ENCODE measurements around the gene HRCT1. TPM values are rescaled to one million over a fixed set of nuclear protein-coding genes. Genes with fewer than 3 reads are reported as not detected.
A peak's percentile ranks its signal among the peaks of the same experiment; 100 is the strongest.
"Not testable (repeated sequence)": the region's sequence is repeated elsewhere in the genome, so short reads cannot be mapped to it uniquely, and the experiment has no call there.

Gene HRCT1
- total RNA-seq, 1 donor from 2014 or later = not detected

DNA sequence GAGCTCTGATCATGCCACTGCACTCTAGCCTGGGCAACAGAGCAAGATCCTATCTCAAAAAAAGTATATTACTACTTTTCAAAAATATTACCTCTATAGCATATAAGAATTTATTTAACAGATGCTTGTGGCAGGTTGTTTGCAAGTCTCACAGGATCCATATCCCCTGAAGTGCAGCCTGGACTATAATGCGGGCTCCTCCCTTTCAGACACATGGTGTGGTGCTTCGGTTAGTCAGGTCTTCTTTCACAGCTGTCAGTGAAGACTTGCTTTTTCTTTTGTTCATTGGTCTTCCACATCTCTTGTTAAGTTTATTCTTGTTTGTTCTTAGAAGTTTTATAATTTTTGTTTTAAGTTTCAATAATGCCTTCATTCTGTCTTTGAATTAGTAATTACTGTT, 9.4 kb upstream of the HRCT1 start:
- Mint-ChIP-seq H3K27ac (ENCODE audit: unreplicated experiment) (no peak overlapping the region), H3K4me3 (no peak overlapping the region), H3K27me3 (ENCODE audit: low read depth) (peaks cover 48% of the 10 kb centered on the region), H3K36me3 (ENCODE audit: low read depth) (no peaks in the 10 kb centered on the region), H3K9me3 (no peaks in the 10 kb centered on the region), H3K4me1 (no peaks in the 10 kb centered on the region)
- DNase-seq (ENCODE audit: low read depth, low spot score) = no peak
- TF ChIP-seq, protein P1, sequence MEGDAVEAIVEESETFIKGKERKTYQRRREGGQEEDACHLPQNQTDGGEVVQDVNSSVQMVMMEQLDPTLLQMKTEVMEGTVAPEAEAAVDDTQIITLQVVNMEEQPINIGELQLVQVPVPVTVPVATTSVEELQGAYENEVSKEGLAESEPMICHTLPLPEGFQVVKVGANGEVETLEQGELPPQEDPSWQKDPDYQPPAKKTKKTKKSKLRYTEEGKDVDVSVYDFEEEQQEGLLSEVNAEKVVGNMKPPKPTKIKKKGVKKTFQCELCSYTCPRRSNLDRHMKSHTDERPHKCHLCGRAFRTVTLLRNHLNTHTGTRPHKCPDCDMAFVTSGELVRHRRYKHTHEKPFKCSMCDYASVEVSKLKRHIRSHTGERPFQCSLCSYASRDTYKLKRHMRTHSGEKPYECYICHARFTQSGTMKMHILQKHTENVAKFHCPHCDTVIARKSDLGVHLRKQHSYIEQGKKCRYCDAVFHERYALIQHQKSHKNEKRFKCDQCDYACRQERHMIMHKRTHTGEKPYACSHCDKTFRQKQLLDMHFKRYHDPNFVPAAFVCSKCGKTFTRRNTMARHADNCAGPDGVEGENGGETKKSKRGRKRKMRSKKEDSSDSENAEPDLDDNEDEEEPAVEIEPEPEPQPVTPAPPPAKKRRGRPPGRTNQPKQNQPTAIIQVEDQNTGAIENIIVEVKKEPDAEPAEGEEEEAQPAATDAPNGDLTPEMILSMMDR (conservative IDR thresholded peaks at IDR 0.05) = no peak

DNA sequence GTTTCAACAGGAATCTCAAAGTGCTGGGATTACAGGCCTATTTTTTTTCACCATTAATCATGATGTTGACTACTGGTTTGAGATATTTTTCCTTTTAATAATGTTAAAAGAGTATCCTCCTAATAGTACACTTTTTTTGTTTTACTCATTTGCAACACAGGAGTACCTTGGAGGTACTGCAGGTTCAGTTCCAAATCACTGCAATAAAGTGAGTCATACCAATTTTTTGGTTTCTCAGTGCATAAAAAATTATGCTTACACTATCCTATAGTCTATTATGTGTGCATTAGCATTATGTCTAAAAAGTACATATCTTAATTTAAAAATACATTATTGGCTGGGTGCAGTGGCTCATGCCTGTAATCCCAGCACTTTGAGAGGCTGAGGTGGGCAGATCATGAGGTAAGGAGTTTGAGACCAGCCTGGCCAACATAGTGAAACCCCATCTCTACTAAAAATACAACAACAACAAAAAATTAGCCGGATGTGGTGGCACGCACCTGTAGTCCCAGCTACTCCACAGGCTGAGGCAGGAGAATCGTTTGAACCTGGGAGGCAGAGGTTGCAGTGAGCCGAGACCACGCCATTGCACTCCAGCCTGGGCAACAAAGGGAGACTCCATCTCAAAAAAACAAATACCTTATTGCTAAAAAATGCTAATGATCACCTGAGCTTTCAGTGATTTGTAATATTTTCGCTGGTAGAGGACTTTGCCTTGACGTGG, 8.5 kb upstream of the HRCT1 start:
- peaks cover 45% of the 10 kb centered on the region for H3K27me3 Mint-ChIP-seq (ENCODE audit: low read depth)
- not testable (repeated sequence) for H3K4me3 Mint-ChIP-seq; H3K9me3 Mint-ChIP-seq; H3K27ac Mint-ChIP-seq (ENCODE audit: unreplicated experiment); DNase-seq (ENCODE audit: low read depth, low spot score); H3K36me3 Mint-ChIP-seq (ENCODE audit: low read depth); H3K4me1 Mint-ChIP-seq

DNA sequence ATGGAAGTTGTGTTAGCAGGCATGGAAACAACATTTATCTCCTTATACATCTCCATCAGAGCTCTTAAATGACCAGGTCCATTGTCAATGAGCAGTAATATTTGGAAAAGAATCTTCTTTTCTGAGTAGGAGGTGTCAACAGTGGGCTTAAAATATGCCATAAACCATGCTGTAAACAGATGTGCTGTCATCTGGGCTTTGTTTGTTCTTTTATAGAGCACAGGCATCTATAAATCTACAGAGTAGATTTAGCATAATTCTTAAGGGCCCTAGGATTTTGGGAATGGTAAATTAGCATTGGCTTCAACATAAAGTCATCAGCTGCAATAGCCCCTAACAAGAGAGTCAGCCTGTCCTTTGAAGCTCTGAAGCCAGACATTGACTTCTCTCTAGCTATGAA, 7.7 kb upstream of the HRCT1 start:
- Mint-ChIP-seq H3K9me3 (no peaks in the 10 kb centered on the region), H3K4me3 (no peak overlapping the region), H3K27me3 (ENCODE audit: low read depth) (peaks cover 42% of the 10 kb centered on the region), H3K4me1 (no peaks in the 10 kb centered on the region), H3K27ac (ENCODE audit: unreplicated experiment) (no peak overlapping the region), H3K36me3 (ENCODE audit: low read depth) (no peaks in the 10 kb centered on the region)
- TF ChIP-seq, protein P1 (conservative IDR thresholded peaks at IDR 0.05) = no peak
- DNase-seq (ENCODE audit: low read depth, low spot score) = no peak

DNA sequence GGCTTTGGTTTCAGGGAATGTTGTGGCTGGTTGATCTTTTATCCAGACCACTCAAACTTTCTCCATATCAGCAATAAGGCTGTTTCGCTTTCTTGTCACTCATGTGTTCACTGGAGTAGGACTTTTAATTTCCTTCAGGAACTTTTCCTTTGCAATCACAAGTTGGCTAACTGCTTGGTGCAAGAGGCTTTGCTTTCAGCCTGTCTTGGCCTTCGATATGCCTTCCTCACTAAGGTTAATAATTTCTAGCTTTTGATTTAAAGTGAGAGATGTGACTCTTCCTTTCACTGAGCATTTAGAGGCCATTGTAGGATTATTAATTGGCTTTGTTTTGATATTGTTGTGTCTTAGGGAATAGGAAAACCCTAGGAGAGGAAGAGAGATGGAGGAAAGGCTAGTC, 7.0 kb upstream of the HRCT1 start:
- Mint-ChIP-seq H3K27ac (ENCODE audit: unreplicated experiment) (no peak overlapping the region), H3K27me3 (ENCODE audit: low read depth) (peaks cover 35% of the 10 kb centered on the region), H3K4me3 (no peak overlapping the region), H3K36me3 (ENCODE audit: low read depth) (no peaks in the 10 kb centered on the region), H3K4me1 (no peaks in the 10 kb centered on the region), H3K9me3 (no peaks in the 10 kb centered on the region)
- TF ChIP-seq, protein P1 (conservative IDR thresholded peaks at IDR 0.05) = no peak
- DNase-seq (ENCODE audit: low read depth, low spot score) = no peak

DNA sequence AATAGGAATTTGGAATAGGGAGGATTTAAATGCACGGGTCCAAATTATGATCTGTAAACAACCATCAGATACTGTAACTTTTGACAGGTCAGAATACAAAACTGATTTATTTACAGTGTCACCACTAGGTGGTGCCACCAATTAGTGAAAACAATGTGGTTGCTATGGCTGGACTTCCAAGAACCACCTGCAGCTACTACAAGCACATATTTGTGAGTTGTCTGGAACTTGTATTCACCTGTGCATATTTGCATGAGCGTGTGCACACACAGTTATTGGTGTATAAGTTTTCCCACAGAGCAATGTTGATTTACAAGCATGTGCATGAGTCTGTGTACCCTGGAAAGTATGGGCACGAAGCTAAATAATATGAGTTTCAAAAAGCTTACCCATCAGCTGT, 3.0 kb upstream of the HRCT1 start:
- peaks cover 26% of the 10 kb centered on the region for H3K27me3 Mint-ChIP-seq (ENCODE audit: low read depth)
- H3K9me3 Mint-ChIP-seq = no peaks in the 10 kb centered on the region
- no peak overlapping the region for H3K4me3 Mint-ChIP-seq
- TF ChIP-seq, protein P1 (conservative IDR thresholded peaks at IDR 0.05) = peak; percentile 78
- no peak overlapping the region for H3K27ac Mint-ChIP-seq (ENCODE audit: unreplicated experiment)
- no peak for DNase-seq (ENCODE audit: low read depth, low spot score)
- H3K4me1 Mint-ChIP-seq = peaks cover 19% of the 10 kb centered on the region
- no peaks in the 10 kb centered on the region for H3K36me3 Mint-ChIP-seq (ENCODE audit: low read depth)

DNA sequence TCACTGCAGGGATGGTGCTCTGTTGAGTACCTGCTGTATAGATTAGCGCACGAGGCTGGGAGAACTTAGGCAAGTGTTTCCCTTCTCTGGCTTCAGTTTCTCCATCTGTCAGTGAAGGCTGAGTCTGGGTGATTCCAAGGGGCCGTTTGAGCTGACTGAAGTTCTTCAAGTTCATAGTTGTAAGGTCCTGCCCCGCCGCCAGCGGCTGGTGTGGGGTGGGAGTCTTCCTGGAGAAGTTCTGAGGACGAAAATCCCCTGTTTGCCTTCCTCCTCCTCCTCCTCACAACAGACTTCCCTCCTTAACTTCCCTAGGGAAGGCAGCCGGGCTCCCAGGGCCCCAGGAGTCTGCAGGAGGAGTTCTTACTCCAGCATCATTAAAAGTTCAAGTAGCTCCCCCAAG, 1.7 kb upstream of the HRCT1 start:
- TF ChIP-seq, protein P1 (conservative IDR thresholded peaks at IDR 0.05) = no peak
- Mint-ChIP-seq H3K9me3 (no peaks in the 10 kb centered on the region), H3K36me3 (ENCODE audit: low read depth) (no peaks in the 10 kb centered on the region), H3K27me3 (ENCODE audit: low read depth) (peaks cover 16% of the 10 kb centered on the region), H3K4me3 (no peak overlapping the region), H3K27ac (ENCODE audit: unreplicated experiment) (no peak overlapping the region), H3K4me1 (peaks cover 31% of the 10 kb centered on the region)
- no peak for DNase-seq (ENCODE audit: low read depth, low spot score)

Data from neural crest cell (in vitro differentiated cells).